ENCODE data around the gene ANAPC2. TPM values are rescaled to one million over a fixed set of nuclear protein-coding genes. Genes with fewer than 3 reads are reported as not detected.
A peak's percentile ranks its signal among the peaks of the same experiment; 100 is the strongest.

Gene ANAPC2
- total and polyA plus RNA-seq, 2 of the 4 experiments (the other 2 are of a cell fraction) = 9.3 to 29.5 TPM

GRCh38 chr9:137161558-137162486 is 26.5 kb downstream of the ANAPC2 start:
- dilution Hi-C loops (cut with HindIII; ENCODE audit: low sequenced_read_pairs, unreplicated experiment) = no loop called here
- H3K79me1 ChIP-seq (ENCODE audit: low read depth in 1 of 2, low read length in 2 of 2) = no peaks in the 10 kb centered on the region
- DNase-seq (no peak), ATAC-seq (ENCODE audit: low read depth) (no peak)
- BruUV-seq (replicated peaks) = no TSS peak
- no peak overlapping the region for H3K18ac ChIP-seq (ENCODE audit: low read depth, low read length)
- H3K9me1 ChIP-seq (ENCODE audit: insufficient read depth, low read length) = no peaks in the 10 kb centered on the region
- H4K8ac ChIP-seq (ENCODE audit: low read depth in 2 of 2, low read length in 2 of 2) = no peak overlapping the region
- H3K23ac ChIP-seq (ENCODE audit: low read depth, low read length) = no peak overlapping the region
- no peak overlapping the region for H3K9ac ChIP-seq (ENCODE audit: low read depth, low read length)
- 0 out of 2 replicates have a peak overlapping the region, but pooled peaks have one; percentile 2 for H3K4me3 ChIP-seq (ENCODE audit: insufficient read depth, low read depth, low read length)
- no peak overlapping the region for H2BK15ac ChIP-seq (ENCODE audit: low read depth, low read length)
- WGBS, 2 experiments (ENCODE audit: extremely low coverage in 2 of 2, insufficient read length in 1 of 2) = 2% methylated on average over 27 of the region's 71 CpGs; no CpG with 5 or more reads in 1 of the 2 experiments
- no peak overlapping the region for H3K14ac ChIP-seq (replicated peaks; ENCODE audit: low read depth, low read length)
- intact Hi-C loops (cut with micrococcal nuclease) = no loop called here
- no peaks in the 10 kb centered on the region for H3K4me1 ChIP-seq (ENCODE audit: control insufficient read depth, insufficient read depth, low read length)
- peaks cover 85% of the 10 kb centered on the region for H3K27me3 ChIP-seq (ENCODE audit: control insufficient read depth, insufficient read depth, low read length)
- H2BK5ac ChIP-seq (ENCODE audit: low read depth, low read length, poor library complexity, severe bottlenecking) = no peak overlapping the region
- ChIA-PET POLR2A (ENCODE audit: unreplicated experiment) (no interaction called here), CTCF (no interaction called here)
- H2BK120ac ChIP-seq (ENCODE audit: low read depth, low read length) = no peak overlapping the region
- H3K36me3 ChIP-seq (ENCODE audit: control insufficient read depth, insufficient read depth, low read length) = no peaks in the 10 kb centered on the region
- H4K5ac ChIP-seq (ENCODE audit: low read depth, low read length) = no peak overlapping the region
- H2AFZ ChIP-seq (replicated peaks; ENCODE audit: low read length, poor library complexity) = no peak overlapping the region
- no peak overlapping the region for H3K4ac ChIP-seq (ENCODE audit: low read depth, low read length)
- 0 out of 2 replicates have a peak, but pooled peaks cover 5% of the 10 kb centered on the region for H4K20me1 ChIP-seq (ENCODE audit: insufficient read depth, low read length)
- H2AK5ac ChIP-seq (ENCODE audit: low read depth, low read length) = no peak overlapping the region
- H3K9me3 ChIP-seq (ENCODE audit: control insufficient read depth, insufficient read depth, low read length) = no peaks in the 10 kb centered on the region
- H2BK20ac ChIP-seq (ENCODE audit: low read depth, low read length) = no peak overlapping the region
- in situ Hi-C loops (cut with MboI; ENCODE audit: low sequenced_read_pairs) = no loop called here
- H3K4me2 ChIP-seq (ENCODE audit: low read depth, low read length) = peak overlapping the region; percentile 17; the same call in 1 of the 2 replicates
- H3K27ac ChIP-seq (ENCODE audit: insufficient read depth, low read length) = no peak overlapping the region
- no peak overlapping the region for H4K91ac ChIP-seq (ENCODE audit: insufficient read depth, low read depth, low read length)
- TF ChIP-seq MAFK (IDR thresholded peaks at IDR 0.05; ENCODE audit: low read depth, low read length) (no peak), MAZ (IDR thresholded peaks at IDR 0.05; ENCODE audit: borderline replicate concordance, low read depth, low read length) (no peak), MXI1 (IDR thresholded peaks at IDR 0.05; ENCODE audit: borderline replicate concordance, low read depth, low read length) (no peak), POLR2A (IDR thresholded peaks at IDR 0.05; ENCODE audit: low read depth, low read length) (no peak), SMC3 (IDR thresholded peaks at IDR 0.05; ENCODE audit: low read depth, low read length) (no peak), CHD1 (IDR thresholded peaks at IDR 0.05; ENCODE audit: low read depth, low read length) (no peak), FOS (IDR thresholded peaks at IDR 0.05; ENCODE audit: low read depth, low read length) (no peak), RCOR1 (IDR thresholded peaks at IDR 0.05; ENCODE audit: insufficient replicate concordance, low read length) (no peak)
- H2AK9ac ChIP-seq (replicated peaks; ENCODE audit: low read depth, low read length, poor library complexity) = no peak overlapping the region
- H3K56ac ChIP-seq (ENCODE audit: extremely low read depth, insufficient read depth, low read length) = no peak overlapping the region
